Hepatocyte (in vitro differentiated cells): ENCODE data around the gene HSPA12A. TPM values are rescaled to one million over a fixed set of nuclear protein-coding genes. Genes with fewer than 3 reads are reported as not detected.

Experiments
- DNase-seq: peaks from one replicate; pipeline ENCODE4 v3.0.0-alpha.2; 2016; ENCODE audit warnings: low spot score
- H2AFZ ChIP-seq: fragments of 200-600 bp; sonication (generic); 2 replicates; pipeline ENCODE4 v1.6.0; 2016; ENCODE audit warnings: antibody characterized with exemption, mild to moderate bottlenecking
- H3K27ac ChIP-seq: fragments of 200-600 bp; sonication (generic); 2 replicates; pipeline ENCODE4 v1.5.1; 2016; ENCODE audit warnings: mild to moderate bottlenecking
- H3K27me3 ChIP-seq: fragments of 200-600 bp; sonication (generic); 2 replicates; pipeline ENCODE4 v1.6.1; 2016
- H3K36me3 ChIP-seq: fragments of 200-600 bp; sonication (generic); replicated peaks from 2 replicates; pipeline ENCODE4 v1.5.1; 2016; ENCODE audit warnings: low read depth; ENCODE audit not compliant: insufficient read depth
- H3K4me1 ChIP-seq: fragments of 200-600 bp; sonication (generic); 2 replicates; pipeline ENCODE4 v1.5.1; 2016; ENCODE audit warnings: mild to moderate bottlenecking, moderate library complexity; ENCODE audit not compliant: insufficient read depth
- H3K4me2 ChIP-seq: fragments of 200-600 bp; sonication (generic); 2 replicates; pipeline ENCODE4 v1.6.0; 2016
- H3K4me3 ChIP-seq: fragments of 200-600 bp; sonication (generic); 2 replicates; pipeline ENCODE4 v1.5.1; 2016; ENCODE audit warnings: mild to moderate bottlenecking
- H3K79me2 ChIP-seq: fragments of 200-600 bp; sonication (generic); 2 replicates; pipeline ENCODE4 v1.6.0; 2017; ENCODE audit warnings: mild to moderate bottlenecking
- H3K9me2 ChIP-seq: fragments of 200-600 bp; sonication (generic); replicated peaks from 2 replicates; pipeline ENCODE4 v1.6.0; 2017; ENCODE audit warnings: mild to moderate bottlenecking; ENCODE audit not compliant: insufficient read depth
- H3K9me3 ChIP-seq: fragments of 200-600 bp; sonication (generic); 2 replicates; pipeline ENCODE4 v1.5.1; 2016; ENCODE audit warnings: low read depth, mild to moderate bottlenecking
- H4K20me1 ChIP-seq: fragments of 200-600 bp; sonication (generic); 2 replicates; pipeline ENCODE4 v1.6.0; 2016; ENCODE audit warnings: mild to moderate bottlenecking; ENCODE audit not compliant: insufficient read depth, poor library complexity, severe bottlenecking
- EZH2 ChIP-seq: fragments of 200-600 bp; sonication (generic); IDR thresholded peaks from 2 replicates; pipeline ENCODE4 v1.6.1; 2016; ENCODE audit warnings: antibody characterized with exemption, mild to moderate bottlenecking, borderline replicate concordance
- EZH2phosphoT487 ChIP-seq: fragments of 200-600 bp; sonication (generic); IDR thresholded peaks from one replicate; pipeline ENCODE4 v1.6.1; 2018; ENCODE audit warnings: antibody characterized with exemption, mild to moderate bottlenecking, low read depth, moderate library complexity; ENCODE audit not compliant: unreplicated experiment, severe bottlenecking
- whole genome bisulfite sequencing: methylation state at CpG from one replicate; pipeline ENCODE4 v1.1.6; 2016; ENCODE audit warnings: low lambda C conversion rate; ENCODE audit errors: missing lambda C conversion rate; 5-methylcytosine and 5-hydroxymethylcytosine counted together
- polyA plus RNA-seq: library from polyadenylated mRNA; unstranded; fragments of >200 nt; fragmentation: Nextera tagmentation; extraction: Ambion mirVana; gene quantifications from 2 replicates; pipeline ENCODE4 v1.2.1, GENCODE V29; 2016
- total RNA-seq: library from RNA; depleted of rRNA; stranded (reverse); fragments of >200 nt; gene quantifications from 2 replicates; pipeline ENCODE4 v1.2.3, GENCODE V29; 2014
- TF ChIP-seq, protein P1 (sequence below): fragments of 200-600 bp; sonication (generic); IDR thresholded peaks from 2 replicates; pipeline ENCODE4 v1.5.1; 2016; ENCODE audit warnings: antibody characterized with exemption, mild to moderate bottlenecking; ENCODE audit not compliant: poor library complexity

Gene HSPA12A
- total and polyA plus RNA-seq, 2 experiments from 2014 or later = 8.7 to 9.9 TPM

DNA sequence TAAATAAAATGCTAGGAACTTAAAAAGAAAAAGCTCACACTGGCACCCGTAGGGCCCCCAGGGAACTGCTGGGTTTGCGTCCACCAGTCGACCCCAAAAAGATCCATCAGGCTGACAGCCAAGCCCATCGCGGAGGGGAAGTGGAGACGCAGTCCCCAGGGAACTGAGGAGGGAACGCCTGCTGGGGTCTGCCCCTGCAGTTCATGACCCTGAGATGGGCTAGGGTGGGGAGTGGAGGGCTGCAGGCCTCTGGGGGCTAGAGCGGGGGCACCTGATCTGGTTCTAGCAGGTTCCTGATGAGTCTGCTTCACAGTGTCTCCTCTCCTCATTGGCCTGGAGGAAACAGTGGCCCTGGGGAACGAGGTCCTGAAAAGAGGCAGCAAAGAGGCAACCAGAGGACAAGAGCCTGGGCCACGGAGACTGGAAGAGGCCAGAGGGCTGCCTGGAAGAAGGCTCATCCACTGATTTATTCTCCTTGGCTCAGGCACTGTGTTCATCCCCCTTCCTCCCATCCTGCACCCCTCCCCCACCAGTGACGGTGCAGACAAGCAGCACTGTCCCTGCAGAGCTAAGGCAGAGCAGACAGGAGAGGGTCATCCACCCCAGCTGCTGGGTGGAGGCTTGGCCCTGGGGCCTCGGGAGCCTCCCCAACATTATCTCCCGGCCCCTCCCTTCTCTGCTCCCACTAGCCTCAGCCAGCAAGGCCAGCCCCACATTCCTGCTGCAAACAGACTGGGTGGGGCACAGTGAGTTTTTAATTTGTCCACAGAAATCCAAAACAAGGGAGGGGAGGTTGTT lies 24.7 kb upstream of the HSPA12A start:
- peak; percentile 33 for DNase-seq
- TF ChIP-seq EZH2phosphoT487 (no peak), EZH2 (no peak)
- TF ChIP-seq, protein P1, sequence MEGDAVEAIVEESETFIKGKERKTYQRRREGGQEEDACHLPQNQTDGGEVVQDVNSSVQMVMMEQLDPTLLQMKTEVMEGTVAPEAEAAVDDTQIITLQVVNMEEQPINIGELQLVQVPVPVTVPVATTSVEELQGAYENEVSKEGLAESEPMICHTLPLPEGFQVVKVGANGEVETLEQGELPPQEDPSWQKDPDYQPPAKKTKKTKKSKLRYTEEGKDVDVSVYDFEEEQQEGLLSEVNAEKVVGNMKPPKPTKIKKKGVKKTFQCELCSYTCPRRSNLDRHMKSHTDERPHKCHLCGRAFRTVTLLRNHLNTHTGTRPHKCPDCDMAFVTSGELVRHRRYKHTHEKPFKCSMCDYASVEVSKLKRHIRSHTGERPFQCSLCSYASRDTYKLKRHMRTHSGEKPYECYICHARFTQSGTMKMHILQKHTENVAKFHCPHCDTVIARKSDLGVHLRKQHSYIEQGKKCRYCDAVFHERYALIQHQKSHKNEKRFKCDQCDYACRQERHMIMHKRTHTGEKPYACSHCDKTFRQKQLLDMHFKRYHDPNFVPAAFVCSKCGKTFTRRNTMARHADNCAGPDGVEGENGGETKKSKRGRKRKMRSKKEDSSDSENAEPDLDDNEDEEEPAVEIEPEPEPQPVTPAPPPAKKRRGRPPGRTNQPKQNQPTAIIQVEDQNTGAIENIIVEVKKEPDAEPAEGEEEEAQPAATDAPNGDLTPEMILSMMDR = no peak
- H3K4me1 ChIP-seq = peaks cover 12% of the 10 kb centered on the region
- H3K9me3 ChIP-seq = no peaks in the 10 kb centered on the region
- no peak overlapping the region for H2AFZ ChIP-seq
- no peaks in the 10 kb centered on the region for H3K79me2 ChIP-seq
- H3K27me3 ChIP-seq = no peaks in the 10 kb centered on the region
- no peak overlapping the region for H3K4me2 ChIP-seq
- no peak overlapping the region for H3K27ac ChIP-seq
- no peaks in the 10 kb centered on the region for H4K20me1 ChIP-seq
- H3K9me2 ChIP-seq = no peaks in the 10 kb centered on the region
- no peak overlapping the region for H3K4me3 ChIP-seq
- H3K36me3 ChIP-seq = no peaks in the 10 kb centered on the region
- WGBS = 62% methylated on average over 13 of the region's 13 CpGs

DNA sequence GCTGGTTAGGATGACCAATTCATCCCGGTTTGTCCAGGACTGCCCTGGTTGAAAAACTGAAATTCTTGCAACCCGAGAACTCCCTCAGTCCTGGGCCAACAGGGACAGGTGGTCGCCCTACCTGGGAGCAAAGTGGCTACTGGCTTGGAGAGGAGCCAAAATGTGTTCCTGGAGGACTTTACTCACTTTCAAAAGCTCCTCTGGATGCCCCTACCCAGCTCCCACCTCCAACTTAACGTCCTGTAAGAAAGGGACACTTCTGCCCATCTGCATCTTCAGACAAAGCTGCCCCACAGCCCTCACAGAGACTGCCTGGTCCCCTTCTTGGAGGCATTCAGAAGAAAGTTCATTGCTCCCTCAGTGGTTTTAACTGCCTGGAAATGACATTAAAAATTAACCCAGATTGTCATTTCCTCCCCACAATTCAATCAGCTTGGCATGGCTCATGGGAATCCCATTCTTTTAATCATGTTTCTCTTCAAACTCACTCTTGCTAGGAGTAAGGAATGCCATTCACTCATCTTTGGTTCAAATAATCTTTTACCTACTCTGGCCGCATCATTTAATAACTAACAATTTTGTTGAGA lies 24.0 kb upstream of the HSPA12A start:
- Histone ChIP-seq H3K4me3 (no peak overlapping the region), H3K79me2 (no peaks in the 10 kb centered on the region), H2AFZ (no peak overlapping the region), H3K9me2 (no peaks in the 10 kb centered on the region), H3K27ac (no peak overlapping the region), H4K20me1 (no peaks in the 10 kb centered on the region), H3K36me3 (no peaks in the 10 kb centered on the region), H3K27me3 (no peaks in the 10 kb centered on the region), H3K4me2 (no peak overlapping the region), H3K4me1 (peaks cover 12% of the 10 kb centered on the region), H3K9me3 (no peaks in the 10 kb centered on the region)
- no peak for DNase-seq
- TF ChIP-seq EZH2 = no peak
- TF ChIP-seq, protein P1 = no peak
- TF ChIP-seq EZH2phosphoT487 = no peak
- 87% methylated on average over 5 of the region's 5 CpGs for WGBS

DNA sequence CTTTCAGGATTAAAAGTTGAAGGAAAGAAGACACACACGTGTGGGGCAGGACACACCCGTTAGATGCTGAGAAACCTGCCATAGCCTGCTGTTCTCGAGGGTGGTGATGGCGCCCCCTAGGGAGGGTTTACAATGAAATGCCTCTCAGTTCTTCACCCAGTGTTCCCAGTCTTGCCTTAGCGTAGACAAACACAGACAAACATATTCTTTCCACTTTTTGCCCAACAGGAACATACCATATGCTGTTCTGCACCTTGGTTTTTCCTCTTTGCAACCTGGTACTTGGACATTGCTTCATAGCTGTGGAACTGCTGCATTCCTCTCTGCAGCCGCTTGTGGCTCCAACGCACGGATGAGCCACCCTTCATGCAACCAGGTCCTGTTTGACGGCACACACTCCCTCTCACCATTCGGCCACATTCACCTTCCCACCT lies 23.3 kb upstream of the HSPA12A start:
- Histone ChIP-seq H3K36me3 (no peaks in the 10 kb centered on the region), H3K4me1 (peaks cover 12% of the 10 kb centered on the region), H3K4me3 (no peak overlapping the region), H4K20me1 (no peaks in the 10 kb centered on the region), H2AFZ (no peak overlapping the region), H3K9me3 (no peaks in the 10 kb centered on the region), H3K27me3 (no peaks in the 10 kb centered on the region), H3K27ac (no peak overlapping the region), H3K4me2 (no peak overlapping the region), H3K79me2 (no peaks in the 10 kb centered on the region), H3K9me2 (no peaks in the 10 kb centered on the region)
- whole genome bisulfite sequencing = 71% methylated on average over 10 of the region's 10 CpGs
- no peak for DNase-seq
- TF ChIP-seq EZH2phosphoT487 (no peak), EZH2 (no peak)
- TF ChIP-seq, protein P1 = no peak
